Esophagus squamous epithelium (tissue), 4 donors: ENCODE measurements around the gene GRHL1.

Experiments
- POLR2A ChIP-seq, 4 donors: fragments of 450-650 bp; IDR thresholded peaks; one replicate each; pipeline ENCODE4 v1.6.1; 2017; ENCODE audit warnings: antibody characterized with exemption in 4 of 4, mild to moderate bottlenecking in 4 of 4, moderate library complexity in 3 of 4
- TF ChIP-seq, protein P1 (sequence below), 6 experiments: fragments of 450-650 bp in 4 of 6; fragments of 200-600 bp in 2 of 6; sonication (generic) in 2 of 6; IDR thresholded peaks; one replicate each; pipeline ENCODE4 v1.5.1; 2016 to 2019; ENCODE audit warnings: antibody characterized with exemption in 6 of 6, mild to moderate bottlenecking in 4 of 6, moderate library complexity in 4 of 6

DNA sequence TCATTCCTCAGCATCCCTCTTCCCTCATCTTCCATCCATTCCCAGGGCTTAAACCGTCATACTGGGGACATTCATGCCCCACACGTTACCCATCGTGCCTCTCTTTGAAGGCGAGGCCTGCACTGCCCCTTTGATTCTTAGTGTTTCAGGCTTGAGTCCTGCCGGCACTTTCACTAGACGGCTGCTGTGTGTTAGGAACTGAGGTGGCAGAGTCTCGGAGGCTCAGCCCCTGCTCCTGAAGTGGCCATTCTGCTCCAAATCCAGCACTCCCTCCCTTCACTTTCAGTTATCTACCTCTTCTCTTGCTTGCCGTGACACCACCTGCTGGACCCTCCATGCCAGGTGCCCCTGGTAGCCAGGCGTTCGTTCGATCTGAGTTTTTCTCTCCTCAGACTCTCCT lies 43.0 kb downstream of the GRHL1 start:
- TF ChIP-seq, protein P1, sequence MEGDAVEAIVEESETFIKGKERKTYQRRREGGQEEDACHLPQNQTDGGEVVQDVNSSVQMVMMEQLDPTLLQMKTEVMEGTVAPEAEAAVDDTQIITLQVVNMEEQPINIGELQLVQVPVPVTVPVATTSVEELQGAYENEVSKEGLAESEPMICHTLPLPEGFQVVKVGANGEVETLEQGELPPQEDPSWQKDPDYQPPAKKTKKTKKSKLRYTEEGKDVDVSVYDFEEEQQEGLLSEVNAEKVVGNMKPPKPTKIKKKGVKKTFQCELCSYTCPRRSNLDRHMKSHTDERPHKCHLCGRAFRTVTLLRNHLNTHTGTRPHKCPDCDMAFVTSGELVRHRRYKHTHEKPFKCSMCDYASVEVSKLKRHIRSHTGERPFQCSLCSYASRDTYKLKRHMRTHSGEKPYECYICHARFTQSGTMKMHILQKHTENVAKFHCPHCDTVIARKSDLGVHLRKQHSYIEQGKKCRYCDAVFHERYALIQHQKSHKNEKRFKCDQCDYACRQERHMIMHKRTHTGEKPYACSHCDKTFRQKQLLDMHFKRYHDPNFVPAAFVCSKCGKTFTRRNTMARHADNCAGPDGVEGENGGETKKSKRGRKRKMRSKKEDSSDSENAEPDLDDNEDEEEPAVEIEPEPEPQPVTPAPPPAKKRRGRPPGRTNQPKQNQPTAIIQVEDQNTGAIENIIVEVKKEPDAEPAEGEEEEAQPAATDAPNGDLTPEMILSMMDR (IDR thresholded peaks at IDR 0.05): no peak
- no peak for TF ChIP-seq POLR2A (IDR thresholded peaks at IDR 0.05)
